ENCODE data around the gene ZNF256. TPM values are rescaled to one million over a fixed set of nuclear protein-coding genes. Genes with fewer than 3 reads are reported as not detected.
A peak's percentile ranks its signal among the peaks of the same experiment; 100 is the strongest.

ZNF256 gene
- 9.8 TPM for polyA plus RNA-seq (2013, experiment 1 of 2)
- polyA plus RNA-seq (2013, experiment 2 of 2), result 9.8 TPM

DNA sequence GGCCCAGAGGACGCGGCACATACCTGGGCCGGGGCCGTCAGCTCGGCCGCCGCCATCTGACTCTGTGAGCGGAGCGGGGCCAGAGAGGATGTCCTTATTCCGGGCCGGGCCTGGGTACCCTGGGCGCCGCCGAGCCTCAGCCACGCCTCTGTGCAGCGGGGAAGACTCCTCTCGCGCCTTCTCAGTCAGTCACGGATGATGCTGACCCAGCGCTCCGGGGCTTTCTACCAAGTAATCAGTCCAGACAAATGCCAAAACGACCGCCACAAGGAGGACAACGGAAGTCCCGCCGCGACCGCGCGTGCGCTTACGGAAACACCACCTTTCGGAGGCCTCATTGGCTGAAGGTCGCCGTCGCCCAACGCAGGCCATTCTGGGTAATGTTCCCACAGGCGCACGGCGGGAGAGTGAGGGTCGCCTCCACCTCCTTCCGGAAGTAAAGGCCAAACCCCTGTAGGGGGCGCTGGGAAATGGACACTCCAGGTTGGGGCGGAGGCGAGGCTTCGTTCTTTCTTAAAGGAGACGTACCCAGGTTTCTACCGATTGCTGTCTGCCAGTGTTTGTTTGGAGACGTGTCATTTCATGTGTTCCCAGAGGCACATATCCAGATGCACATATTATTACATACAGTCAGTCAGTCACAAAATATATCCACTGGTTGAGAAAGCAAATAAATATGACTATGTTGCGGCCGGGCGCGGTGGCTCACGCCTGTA is at the start of gene ZNF256:
TSS of gene ZNF256 (minus strand) at position 288 of the 716 bp plus-strand sequence. CDS start at position 56, 232 bp downstream.
- Histone ChIP-seq H2BK15ac (ENCODE audit: low read length) (no peak within 1 kb of the TSS), H3K4me1 (ENCODE audit: control insufficient read depth in 2 of 2, insufficient read depth in 1 of 2, low read depth in 1 of 2, low read length in 2 of 2) (peaks cover 5 to 7% of the 10 kb centered on the region in 2 donors), H3K4me3 (ENCODE audit: low read length in 2 of 2) (peak within 1 kb of the TSS; percentile 99), H3K27ac (replicated peaks; ENCODE audit: low read length) (no peak within 1 kb of the TSS), H2AFZ (ENCODE audit: low read length) (peak within 1 kb of the TSS; percentile 94), H3K18ac (ENCODE audit: low read length) (peak within 1 kb of the TSS; percentile 93), H4K8ac (ENCODE audit: low read depth, low read length) (no peak within 1 kb of the TSS), H2BK12ac (ENCODE audit: low read length) (no peak within 1 kb of the TSS), H3K27me3 (ENCODE audit: control insufficient read depth in 3 of 3, insufficient read depth in 3 of 3, low read depth in 1 of 3, low read length in 3 of 3) (no peaks in the 10 kb centered on the region), H2AK5ac (ENCODE audit: low read depth, low read length) (peak within 1 kb of the TSS; percentile 88), H3K4ac (ENCODE audit: low read length) (no peak within 1 kb of the TSS), H3K79me1 (ENCODE audit: low read depth, low read length) (peaks cover 5% of the 10 kb centered on the region), H3K23ac (ENCODE audit: low read depth, low read length, poor library complexity) (no peak within 1 kb of the TSS), H3K9me3 (replicated peaks in 1 of 2; ENCODE audit: control insufficient read depth in 2 of 2, insufficient read depth in 1 of 2, low read depth in 1 of 2, low read length in 2 of 2) (peaks cover 27 to 52% of the 10 kb centered on the region in 2 donors), H2BK120ac (ENCODE audit: low read depth, low read length) (no peak within 1 kb of the TSS), H3K9ac (ENCODE audit: low read depth, low read length, poor library complexity) (peak within 1 kb of the TSS; percentile 98), H2BK5ac (ENCODE audit: low read length) (peak within 1 kb of the TSS; percentile 79), H3K4me2 (ENCODE audit: insufficient read depth, low read length, poor library complexity, severe bottlenecking) (peak within 1 kb of the TSS; percentile 72), H3K14ac (ENCODE audit: low read length) (no peak within 1 kb of the TSS), H4K91ac (ENCODE audit: low read depth, low read length, poor library complexity) (no peak within 1 kb of the TSS), H3K36me3 (replicated peaks in 1 of 2; ENCODE audit: control insufficient read depth in 2 of 2, insufficient read depth in 2 of 2, low read length in 2 of 2) (peaks cover 15 to 32% of the 10 kb centered on the region in 2 donors)
- peak; percentile 92 for DNase-seq (ENCODE audit: low spot score)
- WGBS, 2 donors (ENCODE audit: extremely low coverage in 2 of 2, insufficient read length in 2 of 2, insufficient replicate concordance in 1 of 2), result no CpG with 5 or more reads among the region's 54 CpGs

DNA sequence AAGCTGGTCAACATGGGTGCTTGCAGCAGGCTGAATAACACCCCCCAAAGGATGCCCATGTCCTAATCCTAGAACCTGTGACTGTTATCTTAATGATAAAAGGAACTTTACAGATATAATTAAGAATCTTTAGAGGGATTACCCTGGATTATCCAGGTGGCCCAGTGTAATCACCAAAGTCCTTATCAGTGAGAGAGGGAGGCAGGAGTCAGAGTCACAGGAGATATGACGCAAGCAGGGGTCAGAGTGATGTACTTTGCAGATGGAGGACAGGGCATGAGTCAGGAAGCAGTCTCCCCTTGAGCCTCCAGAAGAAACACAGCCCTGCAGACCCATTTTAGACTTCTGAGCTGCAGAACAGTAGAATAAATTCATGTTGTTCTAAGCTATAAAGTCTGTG is 45.3 kb upstream of the ZNF256 start:
- H3K36me3 ChIP-seq (replicated peaks in 1 of 2; ENCODE audit: control insufficient read depth in 2 of 2, insufficient read depth in 2 of 2, low read length in 2 of 2), result peaks cover 51 to 97% of the 10 kb centered on the region in 2 donors
- no peak overlapping the region for H3K23ac ChIP-seq (ENCODE audit: low read depth, low read length, poor library complexity)
- H3K27ac ChIP-seq (replicated peaks; ENCODE audit: low read length), result no peak overlapping the region
- no peak for DNase-seq (ENCODE audit: low spot score)
- H3K9ac ChIP-seq (ENCODE audit: low read depth, low read length, poor library complexity), result no peak overlapping the region
- peaks cover 59 to 95% of the 10 kb centered on the region in 2 donors for H3K9me3 ChIP-seq (replicated peaks in 1 of 2; ENCODE audit: control insufficient read depth in 2 of 2, insufficient read depth in 1 of 2, low read depth in 1 of 2, low read length in 2 of 2)
- H4K91ac ChIP-seq (ENCODE audit: low read depth, low read length, poor library complexity), result no peak overlapping the region
- no peak overlapping the region for H2BK120ac ChIP-seq (ENCODE audit: low read depth, low read length)
- H3K4ac ChIP-seq (ENCODE audit: low read length), result no peak overlapping the region
- no CpG with 5 or more reads among the region's 1 CpG for WGBS, 2 donors (ENCODE audit: extremely low coverage in 2 of 2, insufficient read length in 2 of 2, insufficient replicate concordance in 1 of 2)
- no peak overlapping the region for H3K4me3 ChIP-seq (ENCODE audit: low read length in 2 of 2)
- H3K4me2 ChIP-seq (ENCODE audit: insufficient read depth, low read length, poor library complexity, severe bottlenecking), result no peak overlapping the region
- no peaks in the 10 kb centered on the region for H3K27me3 ChIP-seq (ENCODE audit: control insufficient read depth in 3 of 3, insufficient read depth in 3 of 3, low read depth in 1 of 3, low read length in 3 of 3)
- H3K18ac ChIP-seq (ENCODE audit: low read length), result no peak overlapping the region
- H2BK5ac ChIP-seq (ENCODE audit: low read length), result no peak overlapping the region
- H4K8ac ChIP-seq (ENCODE audit: low read depth, low read length), result no peak overlapping the region
- no peak overlapping the region for H2AFZ ChIP-seq (ENCODE audit: low read length)
- H3K79me1 ChIP-seq (ENCODE audit: low read depth, low read length), result no peaks in the 10 kb centered on the region
- no peak overlapping the region for H2BK12ac ChIP-seq (ENCODE audit: low read length)
- no peak overlapping the region for H3K14ac ChIP-seq (ENCODE audit: low read length)
- H2AK5ac ChIP-seq (ENCODE audit: low read depth, low read length), result no peak overlapping the region
- no peak overlapping the region for H2BK15ac ChIP-seq (ENCODE audit: low read length)
- H3K4me1 ChIP-seq (ENCODE audit: control insufficient read depth in 2 of 2, insufficient read depth in 1 of 2, low read depth in 1 of 2, low read length in 2 of 2), result no peaks in the 10 kb centered on the region

DNA sequence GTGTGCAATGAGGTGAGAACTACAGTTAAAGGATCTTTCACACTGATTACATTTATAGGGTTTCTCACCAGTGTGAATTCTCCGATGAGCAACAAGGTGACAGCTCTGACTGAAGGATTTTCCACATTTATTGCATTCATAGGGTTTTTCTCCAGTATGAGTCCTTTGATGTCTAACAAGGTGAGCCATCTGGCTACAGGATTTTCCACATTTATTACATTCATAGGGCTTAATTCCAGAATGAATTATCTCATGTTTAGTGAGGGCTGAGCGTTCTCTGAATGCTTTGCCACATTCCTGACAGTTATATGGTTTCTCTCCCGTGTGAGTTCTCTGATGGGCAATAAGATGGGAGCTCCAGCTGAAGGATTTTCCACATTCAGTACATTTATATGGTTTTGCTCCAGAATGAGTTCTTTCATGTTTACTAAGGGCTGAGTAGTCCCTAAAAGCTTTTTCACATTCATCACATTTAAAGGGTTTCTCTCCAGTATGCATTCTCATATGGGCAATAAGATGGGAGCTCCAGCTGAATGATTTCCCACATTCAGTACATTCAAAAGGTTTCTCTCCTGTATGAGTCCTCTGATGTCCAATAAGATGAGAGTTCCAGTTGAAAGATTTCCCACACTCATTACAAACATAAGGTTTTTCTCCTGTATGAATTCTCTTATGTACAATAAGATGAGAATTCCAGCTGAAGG is 31.2 kb upstream of the ZNF256 start:
- no peaks in the 10 kb centered on the region for H3K4me1 ChIP-seq (ENCODE audit: control insufficient read depth in 2 of 2, insufficient read depth in 1 of 2, low read depth in 1 of 2, low read length in 2 of 2)
- no peak overlapping the region for H2AFZ ChIP-seq (ENCODE audit: low read length)
- no peak overlapping the region for H3K9ac ChIP-seq (ENCODE audit: low read depth, low read length, poor library complexity)
- no peak overlapping the region for H2BK12ac ChIP-seq (ENCODE audit: low read length)
- H3K79me1 ChIP-seq (ENCODE audit: low read depth, low read length), result no peaks in the 10 kb centered on the region
- H3K27ac ChIP-seq (replicated peaks; ENCODE audit: low read length), result no peak overlapping the region
- H3K18ac ChIP-seq (ENCODE audit: low read length), result no peak overlapping the region
- no peaks in the 10 kb centered on the region for H3K27me3 ChIP-seq (ENCODE audit: control insufficient read depth in 3 of 3, insufficient read depth in 3 of 3, low read depth in 1 of 3, low read length in 3 of 3)
- no peak overlapping the region for H3K23ac ChIP-seq (ENCODE audit: low read depth, low read length, poor library complexity)
- H3K4ac ChIP-seq (ENCODE audit: low read length), result no peak overlapping the region
- no peak overlapping the region for H2BK5ac ChIP-seq (ENCODE audit: low read length)
- no peak for DNase-seq (ENCODE audit: low spot score)
- no CpG with 5 or more reads among the region's 3 CpGs for WGBS, 2 donors (ENCODE audit: extremely low coverage in 2 of 2, insufficient read length in 2 of 2, insufficient replicate concordance in 1 of 2)
- H2BK120ac ChIP-seq (ENCODE audit: low read depth, low read length), result no peak overlapping the region
- H3K4me2 ChIP-seq (ENCODE audit: insufficient read depth, low read length, poor library complexity, severe bottlenecking), result no peak overlapping the region
- H3K36me3 ChIP-seq (replicated peaks in 1 of 2; ENCODE audit: control insufficient read depth in 2 of 2, insufficient read depth in 2 of 2, low read length in 2 of 2), result peaks cover 50 to 88% of the 10 kb centered on the region in 2 donors
- no peak overlapping the region for H3K14ac ChIP-seq (ENCODE audit: low read length)
- H4K91ac ChIP-seq (ENCODE audit: low read depth, low read length, poor library complexity), result no peak overlapping the region
- peaks cover 70 to 97% of the 10 kb centered on the region in 2 donors for H3K9me3 ChIP-seq (replicated peaks in 1 of 2; ENCODE audit: control insufficient read depth in 2 of 2, insufficient read depth in 1 of 2, low read depth in 1 of 2, low read length in 2 of 2)
- H2AK5ac ChIP-seq (ENCODE audit: low read depth, low read length), result no peak overlapping the region
- H3K4me3 ChIP-seq (ENCODE audit: low read length in 2 of 2), result no peak overlapping the region
- no peak overlapping the region for H4K8ac ChIP-seq (ENCODE audit: low read depth, low read length)
- H2BK15ac ChIP-seq (ENCODE audit: low read length), result no peak overlapping the region

DNA sequence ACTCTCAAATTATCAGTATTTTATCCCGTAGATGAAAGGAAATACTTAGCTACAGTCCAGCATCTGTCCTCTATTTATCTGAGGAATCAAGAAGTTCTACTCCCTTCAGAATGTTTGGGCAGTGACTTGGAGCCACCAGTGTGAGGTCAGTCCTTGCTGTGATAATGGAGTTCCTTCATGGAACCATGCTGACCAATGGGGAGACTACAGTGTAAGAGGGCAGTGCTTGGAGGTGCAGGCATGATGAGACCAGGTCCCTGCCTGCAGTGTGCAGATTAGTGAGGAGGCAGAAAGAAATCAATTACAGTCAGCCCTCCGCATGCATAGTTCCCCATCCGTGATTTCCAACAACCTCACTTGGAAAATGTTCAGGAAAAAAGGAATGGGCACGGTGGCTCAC is 26.9 kb upstream of the ZNF256 start, which contains the start of gene C19orf18:
TSS of gene C19orf18 (minus strand) at position 101 of the 400 bp plus-strand sequence. CDS start 102 bp downstream, outside the sequence.
- Histone ChIP-seq H3K27ac (replicated peaks; ENCODE audit: low read length) (no peak within 1 kb of the TSS), H3K18ac (ENCODE audit: low read length) (no peak within 1 kb of the TSS), H3K4ac (ENCODE audit: low read length) (no peak within 1 kb of the TSS), H3K23ac (ENCODE audit: low read depth, low read length, poor library complexity) (no peak within 1 kb of the TSS), H2BK5ac (ENCODE audit: low read length) (no peak within 1 kb of the TSS), H3K4me3 (ENCODE audit: low read length in 2 of 2) (no peak within 1 kb of the TSS), H3K14ac (ENCODE audit: low read length) (no peak within 1 kb of the TSS), H2BK15ac (ENCODE audit: low read length) (no peak within 1 kb of the TSS), H3K4me1 (ENCODE audit: control insufficient read depth in 2 of 2, insufficient read depth in 1 of 2, low read depth in 1 of 2, low read length in 2 of 2) (no peaks in the 10 kb centered on the region), H2BK120ac (ENCODE audit: low read depth, low read length) (no peak within 1 kb of the TSS), H3K9ac (ENCODE audit: low read depth, low read length, poor library complexity) (no peak within 1 kb of the TSS), H3K9me3 (replicated peaks in 1 of 2; ENCODE audit: control insufficient read depth in 2 of 2, insufficient read depth in 1 of 2, low read depth in 1 of 2, low read length in 2 of 2) (peaks cover 62 to 85% of the 10 kb centered on the region in 2 donors), H3K36me3 (replicated peaks in 1 of 2; ENCODE audit: control insufficient read depth in 2 of 2, insufficient read depth in 2 of 2, low read length in 2 of 2) (peaks cover 24 to 57% of the 10 kb centered on the region in 2 donors), H2AK5ac (ENCODE audit: low read depth, low read length) (no peak within 1 kb of the TSS), H3K4me2 (ENCODE audit: insufficient read depth, low read length, poor library complexity, severe bottlenecking) (no peak within 1 kb of the TSS), H4K8ac (ENCODE audit: low read depth, low read length) (no peak within 1 kb of the TSS), H4K91ac (ENCODE audit: low read depth, low read length, poor library complexity) (no peak within 1 kb of the TSS), H2AFZ (ENCODE audit: low read length) (no peak within 1 kb of the TSS), H3K79me1 (ENCODE audit: low read depth, low read length) (no peaks in the 10 kb centered on the region), H3K27me3 (ENCODE audit: control insufficient read depth in 3 of 3, insufficient read depth in 3 of 3, low read depth in 1 of 3, low read length in 3 of 3) (no peaks in the 10 kb centered on the region), H2BK12ac (ENCODE audit: low read length) (no peak within 1 kb of the TSS)
- WGBS, 2 donors (ENCODE audit: extremely low coverage in 2 of 2, insufficient read length in 2 of 2, insufficient replicate concordance in 1 of 2), result no CpG with 5 or more reads among the region's 4 CpGs
- DNase-seq (ENCODE audit: low spot score), result no peak

Data from neuronal stem cell (in vitro differentiated cells).